Activated CD8-positive, alpha-beta T cell treated with anti-CD3 and anti-CD28 coated beads, Interleukin-2, amount 10 ng/mL, durations not matched to agents 7 days and 5 days (primary cell): ENCODE measurements around the gene ZNF550. TPM values are rescaled to one million over a fixed set of nuclear protein-coding genes. Genes with fewer than 3 reads are reported as not detected.

Experiments
- total RNA-seq, 2 experiments: library from RNA; stranded (reverse); gene quantifications; one replicate each; pipeline ENCODE4 v1.2.3, GENCODE V29; 2021

Gene ZNF550
- total RNA-seq, 2 experiments from 2014 or later = 12.6 to 13.7 TPM

Other genes starting within 250 kb of the ZNF550 start
- 1 to 10 TPM; 7.0 to 7.5 TPM for gene ZNF543, start 239.4 kb downstream of the ZNF550 start, total RNA-seq
- gene ZNF304, start 208.6 kb downstream of the ZNF550 start, total RNA-seq = 1 to 10 TPM; 8.5 to 9.1 TPM
- 1 to 10 TPM; 8.5 to 8.6 TPM for gene TRAPPC2B, start 196.3 kb downstream of the ZNF550 start, total RNA-seq
- gene ZNF547, start 196.3 kb downstream of the ZNF550 start, total RNA-seq = 1 to 10 TPM; 4.2 to 4.4 TPM
- 10 to 100 TPM; 27.4 to 28.0 TPM for gene ZNF548, start 170.0 kb downstream of the ZNF550 start, total RNA-seq
- gene ZNF17, start 148.7 kb downstream of the ZNF550 start, total RNA-seq = 10 to 100 TPM; 11.6 to 12.2 TPM
- gene ZNF749, start 124.5 kb downstream of the ZNF550 start, total RNA-seq = 10 to 100 TPM; 13.7 to 19.6 TPM
- under 1 TPM; 0.16 TPM for gene VN1R1, start 102.7 kb downstream of the ZNF550 start, total RNA-seq
- 1 to 10 TPM; 7.6 to 9.1 TPM for gene ZNF772, start 82.3 kb downstream of the ZNF550 start, total RNA-seq
- gene ZNF419, start 72.1 kb downstream of the ZNF550 start, total RNA-seq = 10 to 100 TPM; 10.0 to 10.9 TPM
- gene ZNF773, start 59.9 kb downstream of the ZNF550 start, total RNA-seq = 1 to 10 TPM; 8.3 to 8.4 TPM
- 1 to 10 TPM; 7.5 to 7.8 TPM for gene ZNF549, start 32.5 kb downstream of the ZNF550 start, total RNA-seq
- gene ZNF416, start 19.0 kb upstream of the ZNF550 start, total RNA-seq = 1 to 10 TPM; 5.4 to 5.5 TPM
- gene ZIK1, start 24.3 kb upstream of the ZNF550 start, total RNA-seq = 10 to 100 TPM; 12.1 to 12.4 TPM
- 10 to 100 TPM; 10.7 to 10.8 TPM for gene ZNF530, start 40.0 kb upstream of the ZNF550 start, total RNA-seq
- gene ZNF134, start 54.4 kb upstream of the ZNF550 start, total RNA-seq = 10 to 100 TPM; 17.1 to 17.8 TPM
- gene ZNF211, start 73.3 kb upstream of the ZNF550 start, total RNA-seq = 10 to 100 TPM; 13.6 to 14.3 TPM
- not detected for gene ZSCAN4, start 109.1 kb upstream of the ZNF550 start, total RNA-seq
- gene ZNF551, start 122.1 kb upstream of the ZNF550 start, total RNA-seq = 10 to 100 TPM; 13.0 to 14.3 TPM
- gene ZNF154, start 149.3 kb upstream of the ZNF550 start, total RNA-seq = 1 to 10 TPM; 3.0 to 3.1 TPM
- gene ZNF671, start 167.8 kb upstream of the ZNF550 start, total RNA-seq = 10 to 100 TPM; 12.1 to 13.0 TPM
- 10 to 100 TPM; 15.7 to 16.6 TPM for gene ZNF776, start 187.0 kb upstream of the ZNF550 start, total RNA-seq
- 10 to 100 TPM; 21.3 to 25.3 TPM for gene ZNF586, start 209.8 kb upstream of the ZNF550 start, total RNA-seq